Progenitor cell of endocrine pancreas (in vitro differentiated cells): ENCODE results near the gene MAP3K20. TPM values are rescaled to one million over a fixed set of nuclear protein-coding genes. Genes with fewer than 3 reads are reported as not detected.

Experiments used
- DNase-seq: peaks from one replicate; pipeline ENCODE4 v3.0.0; 2021; ENCODE audit warnings: low spot score; ENCODE audit not compliant: unreplicated experiment
- H3K27ac Mint-ChIP-seq: 2 replicates; pipeline ENCODE4 v1.8.0; 2021; ENCODE audit warnings: mild to moderate bottlenecking, moderate library complexity, mixed read lengths
- H3K27me3 Mint-ChIP-seq: 2 replicates; pipeline ENCODE4 v1.8.0; 2021; ENCODE audit warnings: mixed read lengths
- H3K36me3 Mint-ChIP-seq: 2 replicates; pipeline ENCODE4 v1.8.0; 2022; ENCODE audit warnings: mixed read lengths; ENCODE audit not compliant: insufficient read depth
- H3K4me1 Mint-ChIP-seq: 2 replicates; pipeline ENCODE4 v1.8.0; 2021; ENCODE audit warnings: low read depth, mixed read lengths
- H3K4me3 Mint-ChIP-seq: 2 replicates; pipeline ENCODE4 v1.8.0; 2021; ENCODE audit warnings: low read depth, mild to moderate bottlenecking, moderate library complexity, mixed read lengths
- H3K9me3 Mint-ChIP-seq: 2 replicates; pipeline ENCODE4 v1.8.0; 2021; ENCODE audit warnings: low read depth, mixed read lengths
- CTCF ChIP-seq: fragments of 200-600 bp; sonication (generic); IDR thresholded peaks from one replicate; pipeline ENCODE4 v1.5.0; 2021; ENCODE audit warnings: antibody characterized with exemption, mild to moderate bottlenecking; ENCODE audit not compliant: unreplicated experiment
- total RNA-seq: library from RNA; stranded (reverse); gene quantifications from 2 replicates; pipeline ENCODE4 v1.2.1, GENCODE V29; 2021

The MAP3K20 gene
- total RNA-seq, 1 donor from 2014 or later: 19.0 TPM

- Mint-ChIP-seq H3K9me3 (no peaks in the 10 kb centered on the region), H3K36me3 (no peaks in the 10 kb centered on the region), H3K27ac (no peak overlapping the region), H3K27me3 (no peaks in the 10 kb centered on the region), H3K4me1 (peaks cover 7% of the 10 kb centered on the region), H3K4me3 (no peak overlapping the region)
- DNase-seq: no peak
- no peak for TF ChIP-seq CTCF
Observed at GRCh38 chr2:173099271-173099670, 23.6 kb downstream of the MAP3K20 start.

GRCh38 chr2:173099804-173100203 lies 24.2 kb downstream of the MAP3K20 start:
- Mint-ChIP-seq H3K36me3 (no peaks in the 10 kb centered on the region), H3K27me3 (no peaks in the 10 kb centered on the region), H3K4me3 (no peak overlapping the region), H3K27ac (no peak overlapping the region), H3K9me3 (no peaks in the 10 kb centered on the region), H3K4me1 (peaks cover 3% of the 10 kb centered on the region)
- DNase-seq: no peak
- no peak for TF ChIP-seq CTCF

GRCh38 chr2:173101687-173102086 lies 26.0 kb downstream of the MAP3K20 start:
- no peaks in the 10 kb centered on the region for H3K36me3 Mint-ChIP-seq
- H3K4me1 Mint-ChIP-seq: no peaks in the 10 kb centered on the region
- H3K4me3 Mint-ChIP-seq: no peak overlapping the region
- no peak overlapping the region for H3K27ac Mint-ChIP-seq
- DNase-seq: no peak
- H3K9me3 Mint-ChIP-seq: no peaks in the 10 kb centered on the region
- no peak for TF ChIP-seq CTCF
- H3K27me3 Mint-ChIP-seq: no peaks in the 10 kb centered on the region

GRCh38 chr2:173104156-173104555 lies 28.5 kb downstream of the MAP3K20 start:
- no peaks in the 10 kb centered on the region for H3K36me3 Mint-ChIP-seq
- no peaks in the 10 kb centered on the region for H3K27me3 Mint-ChIP-seq
- no peak overlapping the region for H3K4me3 Mint-ChIP-seq
- no peak overlapping the region for H3K27ac Mint-ChIP-seq
- H3K9me3 Mint-ChIP-seq: no peaks in the 10 kb centered on the region
- no peak for DNase-seq
- no peak for TF ChIP-seq CTCF
- H3K4me1 Mint-ChIP-seq: peaks cover 2% of the 10 kb centered on the region

- TF ChIP-seq CTCF: no peak
- DNase-seq: no peak
- Mint-ChIP-seq H3K36me3 (peaks cover 10% of the 10 kb centered on the region), H3K4me1 (peaks cover 6% of the 10 kb centered on the region), H3K4me3 (no peak overlapping the region), H3K9me3 (peaks cover 15% of the 10 kb centered on the region), H3K27me3 (no peaks in the 10 kb centered on the region), H3K27ac (no peak overlapping the region)
Observed at GRCh38 chr2:173106959-173107628, 31.4 kb downstream of the MAP3K20 start.
